LoVo (cell line): ENCODE results near the gene TXN2.
"Not testable (repeated sequence)": the region's sequence is repeated elsewhere in the genome, so short reads cannot be mapped to it uniquely, and the experiment has no call there.

Source experiments
- DNase-seq: peaks from one replicate; pipeline ENCODE4 v3.0.0-alpha.2; 2016; ENCODE audit warnings: low spot score

Gene TXN2, protein sequence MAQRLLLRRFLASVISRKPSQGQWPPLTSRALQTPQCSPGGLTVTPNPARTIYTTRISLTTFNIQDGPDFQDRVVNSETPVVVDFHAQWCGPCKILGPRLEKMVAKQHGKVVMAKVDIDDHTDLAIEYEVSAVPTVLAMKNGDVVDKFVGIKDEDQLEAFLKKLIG

DNA sequence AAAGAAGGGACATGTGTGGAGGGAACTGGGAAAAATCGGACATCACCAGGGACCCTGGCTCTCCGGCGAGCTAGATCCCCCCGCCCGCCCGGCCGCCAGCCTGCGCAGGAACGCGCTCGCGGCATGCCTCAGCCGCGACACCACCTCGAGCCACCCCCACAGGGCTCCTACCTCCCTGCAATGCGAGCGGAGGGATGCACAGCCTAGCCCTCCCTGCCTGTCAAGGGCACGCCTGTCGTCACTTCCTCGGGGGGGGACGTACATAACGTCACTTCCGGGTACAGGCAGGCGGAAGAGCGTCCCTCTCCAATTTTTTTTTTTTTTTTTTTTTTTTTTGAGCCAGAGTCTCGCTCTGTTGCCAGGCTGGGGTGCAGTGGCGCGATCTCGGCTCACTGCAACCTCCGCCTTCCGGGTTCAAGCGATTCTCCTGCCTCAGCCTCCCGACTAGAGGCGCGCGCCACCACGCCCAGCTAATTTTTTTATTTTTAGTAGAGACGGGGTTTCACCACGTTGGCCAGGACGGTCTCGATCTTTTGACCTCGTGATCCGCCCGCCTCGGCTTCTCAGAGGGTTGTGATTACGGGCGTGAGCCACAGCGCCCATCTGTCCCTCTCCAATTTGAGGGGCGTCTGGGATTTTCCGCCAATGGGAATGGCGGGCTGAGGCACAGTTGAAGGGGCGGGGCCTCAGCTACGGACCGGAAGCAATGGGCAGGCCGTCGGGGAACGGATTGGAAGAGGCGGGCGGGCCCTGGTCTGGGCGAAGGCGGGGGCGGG, at the start of gene TXN2:
Gene TXN2, minus strand, starts transcription at position 248 of the 776 bp plus-strand sequence. CDS start 803 bp downstream, outside the sequence.
- DNase-seq: peak; percentile 96

GRCh38 chr22:36528795-36529751, 47.6 kb upstream of the TXN2 start, which contains the start of gene EIF3D:
Gene EIF3D, minus strand, starts transcription at chr22:36529166. Its CDS starts 3,045 bp downstream, at chr22:36526121.
- peak; percentile 100 for DNase-seq

- DNase-seq: peak; percentile 29
Observed at GRCh38 chr22:36528341-36528740, 46.9 kb upstream of the TXN2 start.

GRCh38 chr22:36522662-36523061, 41.2 kb upstream of the TXN2 start:
- DNase-seq: no peak

DNA sequence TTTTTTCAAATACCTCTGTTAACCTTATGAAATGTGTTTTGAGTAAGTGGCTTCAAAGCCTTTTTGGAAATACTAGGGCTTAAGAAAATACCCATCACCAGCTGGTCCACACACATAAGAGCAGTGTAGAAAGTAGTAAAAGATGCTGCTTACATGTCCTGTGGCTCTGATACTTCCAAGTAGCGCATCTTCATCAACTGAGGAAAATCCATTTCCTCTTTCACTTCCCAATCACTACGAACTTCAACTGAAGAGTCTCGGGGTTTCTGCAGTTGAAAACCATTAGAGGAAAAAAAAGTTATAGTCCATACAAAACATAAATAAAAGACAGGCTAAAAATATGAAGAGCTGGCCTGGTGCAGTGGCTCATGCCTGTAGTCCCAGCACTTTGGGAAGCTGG, 39.0 kb upstream of the TXN2 start:
- no peak for DNase-seq

DNA sequence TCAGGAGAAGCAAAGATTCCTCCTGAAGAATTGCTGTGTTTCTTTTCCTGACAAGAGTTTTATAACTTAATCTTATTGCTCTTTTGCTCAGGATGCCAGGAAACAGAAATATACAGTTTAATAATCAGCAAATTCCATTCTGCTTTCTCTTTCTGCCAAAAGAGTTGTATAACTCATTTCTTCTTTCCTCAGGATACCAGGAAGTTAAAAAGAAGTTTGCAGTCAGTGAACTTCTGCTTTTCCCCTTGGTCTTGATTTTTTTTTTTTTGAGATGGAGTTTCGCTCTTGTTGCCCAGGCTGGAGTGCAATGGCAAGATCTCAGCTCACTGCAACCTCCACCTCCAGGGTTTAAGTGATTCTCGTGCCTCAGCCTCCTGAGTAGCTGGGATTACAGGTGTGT, 38.5 kb upstream of the TXN2 start:
- not testable (repeated sequence) for DNase-seq

GRCh38 chr22:36514766-36515165, 33.3 kb upstream of the TXN2 start:
- DNase-seq: no peak

DNA sequence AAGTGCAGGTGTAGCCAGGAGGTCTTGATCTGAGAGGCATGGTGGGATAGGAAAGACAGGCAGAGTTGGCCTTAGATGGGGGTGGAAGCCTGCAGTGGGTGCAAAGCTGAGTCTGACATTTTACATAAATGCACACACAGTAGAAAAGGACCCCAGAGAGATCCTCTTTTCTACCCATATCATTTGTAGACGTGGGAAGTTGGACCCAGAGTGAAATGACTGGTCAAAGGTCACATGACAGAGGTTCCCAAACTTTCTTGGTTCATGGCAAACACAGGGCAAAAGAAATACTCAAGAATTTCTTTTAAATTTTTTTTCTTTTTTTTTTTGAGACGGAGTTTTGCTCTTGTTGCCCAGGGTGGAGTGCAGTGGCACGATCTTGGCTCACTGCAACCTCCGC, 31.6 kb upstream of the TXN2 start:
- no peak for DNase-seq

DNA sequence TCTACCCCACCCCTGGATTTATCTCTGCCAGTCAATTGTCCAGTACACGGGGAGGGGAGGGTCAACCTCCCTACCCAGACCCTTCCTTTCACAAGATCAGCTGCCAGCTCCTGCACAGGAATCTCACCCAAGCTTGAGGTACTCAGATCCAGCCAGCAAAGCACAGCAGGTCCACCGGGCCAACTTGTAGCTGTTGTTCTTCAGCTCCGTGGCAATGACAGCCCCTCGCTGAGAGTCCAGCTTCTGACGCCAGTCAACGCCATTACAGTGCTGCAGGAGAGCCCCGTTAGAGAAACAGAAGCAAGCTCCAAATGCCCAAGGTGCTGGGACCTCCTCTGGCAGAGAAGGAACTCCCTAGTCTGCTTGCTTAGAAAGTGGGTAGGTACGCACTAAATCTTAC, 30.9 kb upstream of the TXN2 start:
- DNase-seq: no peak

DNA sequence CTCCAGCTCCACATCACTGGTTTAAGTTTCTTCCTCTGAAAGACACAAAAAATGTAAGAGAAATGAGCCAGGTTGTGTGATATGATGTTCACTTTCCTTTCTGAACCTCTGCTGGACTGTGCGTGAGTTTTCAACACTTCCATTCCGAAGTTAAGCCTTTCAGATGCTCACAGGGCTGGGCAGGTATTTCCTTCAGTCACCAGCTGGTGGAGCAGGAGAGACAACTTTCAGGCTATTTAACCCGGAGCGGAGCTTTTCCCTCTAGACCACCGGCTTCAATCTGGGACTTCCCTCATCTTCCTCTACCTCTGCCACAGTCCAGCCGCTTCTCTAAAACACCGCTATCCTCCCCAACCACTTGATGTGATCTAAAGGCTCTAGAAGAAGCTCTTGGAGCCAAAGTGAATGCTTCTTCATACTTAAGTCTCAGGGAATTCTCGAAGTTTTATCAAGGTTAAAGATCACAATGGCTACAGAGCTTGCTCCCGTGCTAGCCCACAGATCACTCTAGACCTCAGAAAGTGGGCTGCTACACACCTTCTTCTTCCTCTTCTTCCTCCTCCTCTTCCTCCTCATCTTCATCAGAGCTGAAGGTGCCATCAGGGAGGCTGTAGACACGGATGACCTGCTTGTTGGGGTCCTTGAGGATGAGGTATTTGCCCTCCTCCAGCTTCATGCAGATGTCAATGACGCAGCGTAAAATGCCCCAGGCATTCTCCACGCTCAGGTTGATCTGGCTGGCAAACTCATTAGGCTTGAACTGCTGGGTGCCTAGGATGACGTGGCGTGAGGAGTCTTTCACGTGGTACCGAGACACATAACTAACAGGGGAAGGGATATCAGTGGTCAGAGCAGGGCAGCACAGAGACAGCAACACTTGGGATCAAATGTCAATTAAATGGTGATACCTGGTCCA, 29.8 kb upstream of the TXN2 start:
- DNase-seq: peak; percentile 36

GRCh38 chr22:36510384-36510783, 28.9 kb upstream of the TXN2 start:
- DNase-seq: no peak

DNA sequence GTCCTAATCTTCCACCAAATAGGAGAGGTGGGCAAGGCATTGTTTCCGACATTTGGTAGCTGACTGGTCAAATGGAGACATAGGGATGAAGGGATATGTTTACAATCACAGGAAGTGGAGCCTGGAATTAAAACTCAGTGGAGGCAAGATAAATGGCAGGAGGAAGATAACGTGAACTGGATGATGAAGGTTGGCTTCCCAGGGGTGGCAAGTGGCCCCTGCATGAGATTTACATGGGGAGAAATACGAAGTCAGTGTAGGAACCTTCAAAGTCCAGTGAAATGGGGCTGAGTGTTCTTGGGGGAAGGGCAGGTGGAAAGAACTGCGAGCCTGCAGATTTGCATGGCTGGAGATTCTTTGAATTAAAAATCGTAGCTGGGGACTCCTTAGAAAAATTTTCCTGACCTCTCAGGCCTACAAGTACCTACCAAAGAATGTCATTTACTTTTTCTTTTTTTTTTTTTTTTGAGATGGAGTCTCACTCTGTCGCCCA, 26.1 kb upstream of the TXN2 start:
- DNase-seq: no peak

DNA sequence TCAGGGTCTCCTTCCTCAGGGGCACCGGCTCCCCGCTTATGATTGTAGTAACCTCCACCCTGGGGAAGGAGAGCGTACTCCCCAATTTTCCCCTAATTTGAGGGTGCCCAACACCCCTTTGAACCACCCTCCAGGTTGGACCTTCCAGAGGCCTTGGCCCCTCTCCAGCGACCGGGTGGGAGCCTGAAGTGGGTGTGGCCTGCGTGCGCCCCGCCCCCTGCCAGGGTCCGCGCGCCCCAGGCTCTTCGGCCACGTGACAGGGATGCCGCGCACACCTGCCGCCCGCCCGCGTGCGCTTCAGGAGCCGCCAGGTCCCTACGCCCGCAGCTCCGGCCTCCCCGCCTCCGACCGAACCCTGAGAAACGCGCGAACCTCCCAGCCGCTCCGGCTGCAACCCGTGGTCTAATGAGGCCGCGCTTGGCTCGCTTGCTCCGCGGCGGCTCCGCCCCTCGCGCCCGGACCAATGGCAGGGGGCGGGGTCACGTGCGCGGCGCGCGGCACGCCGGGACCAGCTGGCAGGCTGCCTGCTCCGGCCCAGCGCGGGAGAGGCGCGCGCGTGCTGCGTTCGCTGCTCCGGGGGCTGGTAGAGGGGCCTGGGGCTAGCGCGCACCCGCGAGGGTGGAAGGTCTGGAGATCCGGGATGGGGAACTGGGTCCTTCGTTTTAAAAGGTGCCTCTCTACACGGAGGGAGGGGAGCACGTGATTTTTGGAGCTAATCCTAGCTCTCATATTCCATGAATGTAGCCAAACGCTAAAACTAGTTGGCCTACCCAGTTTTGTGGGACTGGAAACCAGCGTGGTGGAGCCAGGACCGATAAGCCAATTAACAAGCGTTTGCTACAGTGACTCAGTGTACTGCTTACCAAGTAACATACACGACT, 25.4 kb upstream of the TXN2 start, which contains the start of gene FOXRED2:
Gene FOXRED2, minus strand, starts transcription at position 404 of the 881 bp plus-strand sequence. CDS start 618 bp downstream, outside the sequence.
- DNase-seq: peak; percentile 89

DNA sequence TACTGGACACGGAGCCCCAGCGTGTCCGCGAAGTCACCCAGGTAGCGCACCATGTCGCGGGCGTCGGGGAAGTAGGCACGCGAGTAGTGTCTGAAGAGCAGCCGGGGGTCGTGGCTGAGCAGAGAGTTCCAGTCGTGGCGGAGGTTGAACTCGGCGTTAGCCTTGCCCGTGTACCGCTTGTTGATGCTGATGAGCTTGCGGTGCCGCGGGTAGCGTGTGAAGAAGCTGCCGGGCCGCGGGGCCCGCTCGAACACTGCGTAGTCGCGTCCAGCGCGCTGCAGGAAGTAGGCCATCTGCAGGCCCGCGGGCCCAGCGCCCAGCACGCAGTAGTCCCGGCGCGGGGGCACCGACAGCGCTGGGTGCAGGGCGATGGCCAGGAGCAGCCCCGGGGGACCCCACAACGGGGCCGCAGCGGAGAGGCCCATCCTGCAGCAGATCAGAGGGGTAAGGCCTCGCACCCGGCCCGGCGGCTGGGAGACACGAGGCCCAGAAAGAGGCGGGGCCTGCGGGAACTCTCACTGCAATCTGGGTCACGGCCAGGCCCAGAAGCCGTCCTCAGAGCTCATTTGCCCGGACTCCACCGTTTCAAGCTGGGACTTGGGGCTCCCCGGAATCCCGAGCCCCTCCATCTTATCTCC, 24.7 kb upstream of the TXN2 start:
- DNase-seq: no peak

DNA sequence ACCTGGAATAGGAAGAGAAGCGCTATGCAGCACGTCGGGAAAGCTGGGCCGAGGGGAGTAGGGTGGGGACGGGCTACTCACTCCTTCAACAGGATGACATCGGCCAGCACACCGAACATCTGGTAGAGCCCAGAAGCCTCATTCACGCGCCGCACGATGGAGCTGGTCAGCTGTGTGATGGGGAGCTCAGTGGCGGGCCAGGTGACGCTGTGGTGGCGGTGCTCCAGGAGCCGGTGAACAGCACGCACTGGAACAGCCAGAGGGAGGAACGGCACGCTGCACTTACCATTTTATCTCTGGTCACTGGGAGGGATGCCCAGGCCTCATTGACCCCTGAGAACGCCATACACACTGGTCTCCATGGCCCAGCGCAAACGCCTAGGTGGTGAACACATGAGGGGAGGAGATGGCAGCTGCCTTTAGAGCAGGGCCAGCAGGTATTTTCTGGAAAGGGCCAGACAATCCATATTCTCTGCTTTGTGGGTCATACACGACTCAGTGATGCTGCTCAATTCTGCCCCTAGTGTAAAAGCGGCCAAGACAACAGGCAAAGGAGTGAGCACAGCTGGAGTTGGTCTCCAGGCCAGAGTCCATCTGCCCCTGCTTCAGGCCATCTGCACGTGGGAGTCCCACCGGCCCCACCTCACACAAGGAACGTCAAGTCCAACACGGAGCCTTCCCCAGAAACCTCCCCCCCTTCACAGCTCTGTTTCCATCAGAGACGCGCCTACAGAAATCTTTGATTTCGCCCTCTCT, 16.6 kb upstream of the TXN2 start:
- no peak for DNase-seq

DNA sequence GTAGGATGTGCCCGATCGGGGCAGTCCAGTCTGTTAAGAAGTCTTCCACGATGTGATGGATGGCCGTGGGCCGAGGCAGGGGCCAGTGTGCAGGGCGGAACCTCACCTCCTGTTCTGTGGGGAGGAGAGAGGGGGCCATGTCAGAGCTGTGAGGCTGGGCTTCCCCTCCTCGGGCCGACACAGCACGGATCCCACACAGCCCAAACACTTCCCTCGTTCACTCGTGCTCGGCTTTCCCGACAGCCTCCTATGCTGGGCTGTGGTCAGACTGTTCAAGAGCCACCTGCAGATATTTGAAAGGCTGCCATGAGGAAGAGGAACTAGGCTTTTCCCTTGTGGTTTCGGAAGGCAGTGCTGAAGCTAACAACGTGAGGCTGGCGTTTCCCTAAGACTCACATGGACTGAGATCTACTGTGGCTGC, 12.3 kb upstream of the TXN2 start:
- no peak for DNase-seq

DNA sequence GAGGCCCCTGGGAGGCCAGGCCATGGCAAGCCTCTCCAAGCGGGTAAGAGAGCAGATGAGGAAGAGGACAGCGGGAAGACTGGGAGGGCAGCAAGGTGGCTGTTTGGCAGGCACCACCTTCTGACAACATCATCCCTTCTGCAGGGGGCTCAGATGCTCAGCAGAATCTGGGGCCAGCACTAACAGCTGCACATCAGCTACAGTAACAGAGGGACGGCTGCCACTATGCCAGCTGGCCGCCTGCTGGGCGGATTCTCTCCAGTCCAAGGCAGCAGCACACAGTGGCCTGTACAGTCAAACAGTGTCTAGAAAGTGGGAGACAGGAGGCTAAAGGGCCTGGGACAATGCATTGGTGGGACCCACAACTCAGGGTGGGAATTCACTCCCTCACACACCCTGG, 10.7 kb upstream of the TXN2 start:
- no peak for DNase-seq

DNA sequence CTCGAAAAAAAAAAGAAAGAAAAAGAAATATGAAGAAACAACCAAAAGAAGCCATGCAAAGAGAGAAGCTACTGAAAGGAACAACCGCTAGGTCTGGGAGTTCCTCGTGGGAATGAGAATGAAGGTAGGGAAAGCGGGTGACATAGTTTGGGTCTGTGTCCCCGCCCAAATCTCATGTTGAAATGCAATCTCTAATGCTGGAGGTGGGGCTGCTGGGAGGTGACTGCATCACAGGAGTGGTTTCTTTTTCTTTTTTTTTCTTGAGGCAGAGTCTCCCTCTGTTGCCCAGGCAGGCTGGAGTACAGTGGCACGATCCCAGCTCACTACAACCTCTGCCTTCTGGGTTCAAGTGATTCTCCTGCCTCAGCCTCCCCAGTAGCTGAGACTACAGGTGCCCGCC, 9.7 kb upstream of the TXN2 start:
- no peak for DNase-seq
